ENCODE data around the gene VIT. TPM values are rescaled to one million over a fixed set of nuclear protein-coding genes. Genes with fewer than 3 reads are reported as not detected.

VIT gene
- total and polyA plus RNA-seq, 10 donors: 0.05 to 0.74 (median 0.38) TPM; not detected in 6

DNA sequence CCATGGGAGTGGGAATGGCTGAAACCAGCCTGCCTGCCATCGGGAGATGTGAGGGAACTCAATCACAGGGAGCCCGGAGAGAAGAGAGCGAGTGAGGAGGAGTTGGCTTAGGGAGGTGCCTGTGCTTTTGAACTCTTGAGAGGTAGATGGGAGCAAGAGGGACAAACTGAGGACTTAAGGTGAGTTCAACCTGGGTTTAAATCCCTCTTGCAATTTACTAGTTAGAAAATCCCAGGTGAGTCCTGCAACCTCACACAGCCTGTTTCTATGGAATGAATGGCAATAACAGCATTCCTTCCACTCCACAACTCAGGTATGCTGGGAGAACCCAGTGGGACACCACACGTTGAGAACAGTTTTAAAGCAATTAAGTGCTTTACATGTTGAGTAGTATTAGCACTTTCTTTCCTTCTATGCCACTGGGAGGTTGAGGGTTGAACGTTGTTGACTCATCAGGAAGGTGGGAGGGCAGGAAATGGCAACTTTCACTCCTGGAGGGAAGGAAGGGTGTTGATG, 57.3 kb downstream of the VIT start:
- 51 to 73% (median 66%) methylated on average over 5 of the region's 5 CpGs for WGBS, 5 donors
- intact Hi-C loops (cut with DNase I; ENCODE audit: low total_unique reads): no loop called here

DNA sequence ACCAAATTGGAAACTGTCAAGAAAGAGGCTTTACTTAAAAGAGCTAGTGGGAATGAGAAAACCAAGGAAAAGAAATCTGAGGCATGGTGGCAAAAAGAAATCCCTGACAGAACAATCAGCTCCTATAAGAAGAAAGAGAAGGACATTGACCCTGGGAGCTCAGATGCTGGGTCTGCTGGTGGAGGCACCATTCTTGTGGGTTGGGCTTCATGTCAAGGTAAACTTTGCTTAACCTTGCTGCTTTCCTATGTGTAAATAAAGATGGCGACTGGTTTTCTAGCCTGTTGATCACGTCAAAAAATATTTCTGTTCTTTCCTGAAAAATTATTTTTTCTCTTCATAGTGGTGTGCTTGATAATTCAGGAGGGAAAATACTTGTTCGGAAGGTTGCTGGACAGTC, 58.1 kb downstream of the VIT start:
- no peaks in the 10 kb centered on the region for H3K36me3 ChIP-seq
- intact Hi-C loops (cut with DNase I; ENCODE audit: low total_unique reads): no loop called here
- WGBS, 5 donors: 80 to 96% (median 92%) methylated on average over 3 of the region's 3 CpGs
- peaks cover 0 to 24% (median 0%) of the 10 kb centered on the region in 7 donors for H3K27me3 ChIP-seq (replicated peaks in 1 of 7)
- TF ChIP-seq POLR2A (IDR thresholded peaks at IDR 0.05): no peak
- TF ChIP-seq, protein P1, sequence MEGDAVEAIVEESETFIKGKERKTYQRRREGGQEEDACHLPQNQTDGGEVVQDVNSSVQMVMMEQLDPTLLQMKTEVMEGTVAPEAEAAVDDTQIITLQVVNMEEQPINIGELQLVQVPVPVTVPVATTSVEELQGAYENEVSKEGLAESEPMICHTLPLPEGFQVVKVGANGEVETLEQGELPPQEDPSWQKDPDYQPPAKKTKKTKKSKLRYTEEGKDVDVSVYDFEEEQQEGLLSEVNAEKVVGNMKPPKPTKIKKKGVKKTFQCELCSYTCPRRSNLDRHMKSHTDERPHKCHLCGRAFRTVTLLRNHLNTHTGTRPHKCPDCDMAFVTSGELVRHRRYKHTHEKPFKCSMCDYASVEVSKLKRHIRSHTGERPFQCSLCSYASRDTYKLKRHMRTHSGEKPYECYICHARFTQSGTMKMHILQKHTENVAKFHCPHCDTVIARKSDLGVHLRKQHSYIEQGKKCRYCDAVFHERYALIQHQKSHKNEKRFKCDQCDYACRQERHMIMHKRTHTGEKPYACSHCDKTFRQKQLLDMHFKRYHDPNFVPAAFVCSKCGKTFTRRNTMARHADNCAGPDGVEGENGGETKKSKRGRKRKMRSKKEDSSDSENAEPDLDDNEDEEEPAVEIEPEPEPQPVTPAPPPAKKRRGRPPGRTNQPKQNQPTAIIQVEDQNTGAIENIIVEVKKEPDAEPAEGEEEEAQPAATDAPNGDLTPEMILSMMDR (IDR thresholded peaks at IDR 0.05 in 8 of 11, conservative IDR thresholded peaks at IDR 0.05 in 3 of 11): no peak
- no peak for TF ChIP-seq POLR2AphosphoS5 (IDR thresholded peaks at IDR 0.05)
- H3K4me3 ChIP-seq: no peak overlapping the region
- H3K9me3 ChIP-seq: no peaks in the 10 kb centered on the region
- no peaks in the 10 kb centered on the region for H3K4me1 ChIP-seq
- DNase-seq: no peak
- no peak overlapping the region for H3K27ac ChIP-seq

More for the DNA sequence above, 57.3 kb downstream of the VIT start:
- TF ChIP-seq, protein P1 (IDR thresholded peaks at IDR 0.05 in 8 of 11, conservative IDR thresholded peaks at IDR 0.05 in 3 of 11): no peak
- no peak for TF ChIP-seq POLR2AphosphoS5 (IDR thresholded peaks at IDR 0.05)
- no peak for TF ChIP-seq POLR2A (IDR thresholded peaks at IDR 0.05)
- Histone ChIP-seq H3K36me3 (no peaks in the 10 kb centered on the region), H3K4me1 (no peaks in the 10 kb centered on the region), H3K27ac (no peak overlapping the region), H3K27me3 (replicated peaks in 1 of 7) (peaks cover 0 to 30% (median 0%) of the 10 kb centered on the region in 7 donors), H3K4me3 (no peak overlapping the region), H3K9me3 (no peaks in the 10 kb centered on the region)
- DNase-seq: no peak

DNA sequence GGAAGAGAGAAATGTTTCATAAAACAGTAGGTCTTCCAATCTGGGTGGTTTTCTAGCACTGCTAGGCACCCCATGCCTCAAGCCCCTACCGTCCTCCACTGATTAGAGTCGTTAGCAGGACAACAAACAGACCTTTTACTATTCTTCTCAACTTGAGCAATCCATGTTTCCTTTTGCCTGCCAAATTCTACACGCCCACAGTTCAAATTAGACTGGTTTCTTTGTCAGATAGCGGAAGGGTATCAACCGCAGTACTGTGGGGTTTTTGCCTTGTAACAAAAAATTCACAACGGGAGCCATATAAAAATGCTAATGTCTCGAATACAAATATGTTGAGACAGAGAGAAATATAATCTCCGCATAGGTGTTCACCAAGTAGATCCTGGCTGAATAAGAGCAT, 59.9 kb downstream of the VIT start:
- Histone ChIP-seq H3K36me3 (no peaks in the 10 kb centered on the region), H3K27me3 (replicated peaks in 1 of 7) (peaks cover 0 to 10% (median 0%) of the 10 kb centered on the region in 7 donors), H3K4me1 (no peaks in the 10 kb centered on the region), H3K4me3 (no peak overlapping the region), H3K9me3 (no peaks in the 10 kb centered on the region), H3K27ac (no peak overlapping the region)
- WGBS, 5 donors: 86 to 94% (median 91%) methylated on average over 8 of the region's 8 CpGs
- no peak for DNase-seq
- intact Hi-C loops (cut with DNase I; ENCODE audit: low total_unique reads): no loop called here
- TF ChIP-seq, protein P1 (IDR thresholded peaks at IDR 0.05 in 8 of 11, conservative IDR thresholded peaks at IDR 0.05 in 3 of 11): no peak
- TF ChIP-seq POLR2AphosphoS5 (IDR thresholded peaks at IDR 0.05) (no peak), POLR2A (IDR thresholded peaks at IDR 0.05) (no peak)

DNA sequence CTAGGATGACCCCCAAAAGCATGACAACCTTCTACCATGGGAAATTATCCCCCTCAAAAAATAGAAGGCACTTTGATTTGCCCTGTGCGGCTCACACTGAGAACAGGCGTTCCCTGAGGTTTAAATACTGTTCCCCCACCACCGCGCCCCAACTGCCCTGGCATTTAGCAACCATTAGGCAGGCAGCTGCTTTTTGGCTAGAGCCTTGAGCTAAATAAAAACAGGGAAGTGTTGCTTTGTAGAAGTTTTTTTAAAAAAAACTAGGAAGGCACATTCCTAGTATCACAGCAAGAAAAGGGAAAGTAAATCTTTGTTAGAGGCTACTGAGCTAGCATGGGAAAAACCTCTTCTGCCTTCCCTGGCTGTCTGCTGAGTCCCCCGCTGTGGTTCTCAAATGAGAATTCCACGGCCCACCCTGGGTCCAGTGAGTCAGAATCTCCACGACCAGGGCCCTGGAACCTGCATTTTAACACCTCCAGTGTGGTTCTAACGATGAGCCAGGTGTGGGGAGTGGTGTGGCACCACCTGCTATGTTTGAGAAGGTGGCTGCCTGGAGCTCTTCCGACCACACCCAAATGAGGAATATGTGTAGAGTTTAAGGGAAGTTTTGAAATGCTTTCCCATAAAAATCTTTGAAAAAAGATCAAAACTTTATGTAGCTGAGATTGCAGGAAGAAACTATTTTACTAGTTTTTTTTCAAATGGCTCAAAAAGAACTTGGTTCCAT, 66.4 kb downstream of the VIT start:
- WGBS, 5 donors: 67 to 77% (median 74%) methylated on average over 9 of the region's 9 CpGs
- Histone ChIP-seq H3K4me3 (no peak overlapping the region), H3K27me3 (replicated peaks in 1 of 7) (no peaks in the 10 kb centered on the region), H3K4me1 (no peaks in the 10 kb centered on the region), H3K36me3 (no peaks in the 10 kb centered on the region), H3K9me3 (peaks cover 0 to 5% (median 0%) of the 10 kb centered on the region in 8 donors), H3K27ac (no peak overlapping the region)
- DNase-seq: no peak
- intact Hi-C loops (cut with DNase I; ENCODE audit: low total_unique reads): no loop called here
- TF ChIP-seq, protein P1 (IDR thresholded peaks at IDR 0.05 in 8 of 11, conservative IDR thresholded peaks at IDR 0.05 in 3 of 11): no peak
- no peak for TF ChIP-seq POLR2AphosphoS5 (IDR thresholded peaks at IDR 0.05)

Data from spleen (tissue), 11 donors.